ENCODE results near the gene EPHA7.

DNA sequence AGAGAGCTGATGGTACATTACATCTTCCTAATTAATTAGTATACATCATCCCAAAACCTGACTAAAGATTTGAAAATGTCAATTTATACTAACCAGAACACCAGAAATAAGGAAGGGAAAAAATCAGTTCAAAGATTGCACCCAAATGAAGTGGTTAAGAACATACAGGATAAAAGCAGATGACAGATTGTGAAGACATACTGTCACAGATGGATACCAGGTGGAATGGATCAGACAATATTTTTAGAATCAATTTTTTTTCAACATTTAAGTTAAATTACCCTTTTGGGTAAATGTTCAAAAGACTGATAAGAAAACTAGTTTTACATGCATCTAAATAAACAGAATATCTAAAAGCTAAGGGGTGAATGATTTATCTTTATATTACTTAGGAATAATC, 47.6 kb downstream of the EPHA7 start:
- TF ChIP-seq POLR2A (IDR thresholded peaks at IDR 0.05; ENCODE audit: low read depth, low read length): no peak
- no peak for TF ChIP-seq TAF1 (IDR thresholded peaks at IDR 0.05; ENCODE audit: low read depth, low read length)
- no peak for TF ChIP-seq POLR2AphosphoS5 (IDR thresholded peaks at IDR 0.05; ENCODE audit: low read depth, low read length)
- TF ChIP-seq SPI1 (IDR thresholded peaks at IDR 0.05; ENCODE audit: low read depth, low read length): no peak

All from GM12891 (cell line).